Stimulated activated naive CD4-positive, alpha-beta T cell (primary cell): ENCODE measurements around the gene GLYAT.

Experiments used
- DNase-seq, 6 experiments: peaks; one replicate each; lab custom pipeline; 2025; lab: John Stamatoyannopoulos, UW

GLYAT gene, protein sequence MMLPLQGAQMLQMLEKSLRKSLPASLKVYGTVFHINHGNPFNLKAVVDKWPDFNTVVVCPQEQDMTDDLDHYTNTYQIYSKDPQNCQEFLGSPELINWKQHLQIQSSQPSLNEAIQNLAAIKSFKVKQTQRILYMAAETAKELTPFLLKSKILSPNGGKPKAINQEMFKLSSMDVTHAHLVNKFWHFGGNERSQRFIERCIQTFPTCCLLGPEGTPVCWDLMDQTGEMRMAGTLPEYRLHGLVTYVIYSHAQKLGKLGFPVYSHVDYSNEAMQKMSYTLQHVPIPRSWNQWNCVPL

DNA sequence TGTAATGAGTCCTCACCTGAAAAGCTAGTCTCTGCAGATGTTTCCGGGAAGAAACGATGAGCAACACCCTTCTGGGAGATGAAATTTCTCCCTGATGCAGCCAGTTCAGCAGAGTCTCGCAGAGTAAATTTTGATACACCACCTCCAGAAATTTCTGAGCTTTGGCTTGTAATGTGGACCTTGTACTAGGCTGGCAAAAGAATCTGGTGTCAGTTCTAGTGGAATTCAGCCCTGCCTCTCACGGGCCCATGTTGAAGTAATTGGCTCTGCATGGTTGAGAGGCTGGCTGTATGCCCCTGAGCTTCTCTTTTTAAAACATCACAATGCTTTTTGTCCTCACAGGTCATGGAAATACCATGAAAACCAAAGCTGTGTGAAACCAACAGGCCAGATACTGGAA, at the start of gene GLYAT:
GLYAT (minus strand) TSS at position 125 of the 400 bp plus-strand sequence. CDS start 7,447 bp downstream, outside the sequence.
- DNase-seq: no peak

DNA sequence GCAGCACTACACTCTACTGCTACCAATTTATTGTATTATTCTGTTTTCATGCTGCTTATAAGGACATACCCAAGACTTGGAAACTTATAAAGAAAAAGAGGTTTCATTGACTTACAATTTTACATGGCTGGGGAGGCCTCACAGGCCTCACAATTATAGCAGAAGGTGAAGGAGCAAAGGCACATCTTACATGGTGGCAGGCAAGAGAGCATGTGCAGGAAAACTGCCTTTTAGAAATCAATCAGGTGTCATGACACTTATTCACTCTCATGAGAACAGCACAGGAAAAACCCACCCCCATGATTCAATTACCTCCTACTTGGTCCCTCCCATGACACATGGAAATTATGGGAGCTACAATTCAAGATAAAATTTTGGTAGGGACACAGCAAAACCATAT, 49.6 kb upstream of the GLYAT start:
- no peak for DNase-seq

DNA sequence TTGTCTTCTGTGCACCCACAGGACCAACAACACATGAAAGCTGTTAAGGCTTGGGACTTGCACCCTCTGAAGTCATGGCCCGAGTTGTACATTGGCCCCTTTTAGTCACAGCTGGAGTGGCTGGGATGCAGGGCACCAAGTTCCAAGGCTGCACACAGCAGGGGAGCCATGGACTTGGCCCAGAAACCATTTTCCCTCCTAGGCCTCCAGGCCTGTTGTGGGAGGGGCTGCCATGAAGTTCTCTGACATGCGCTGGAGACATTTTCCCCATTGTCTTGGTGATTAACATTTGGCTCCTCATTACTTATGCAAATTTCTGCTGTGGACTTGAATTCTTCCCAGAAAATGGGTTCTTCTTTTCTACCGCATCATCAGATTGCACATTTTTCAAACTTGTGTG, 48.8 kb upstream of the GLYAT start:
- no peak for DNase-seq

DNA sequence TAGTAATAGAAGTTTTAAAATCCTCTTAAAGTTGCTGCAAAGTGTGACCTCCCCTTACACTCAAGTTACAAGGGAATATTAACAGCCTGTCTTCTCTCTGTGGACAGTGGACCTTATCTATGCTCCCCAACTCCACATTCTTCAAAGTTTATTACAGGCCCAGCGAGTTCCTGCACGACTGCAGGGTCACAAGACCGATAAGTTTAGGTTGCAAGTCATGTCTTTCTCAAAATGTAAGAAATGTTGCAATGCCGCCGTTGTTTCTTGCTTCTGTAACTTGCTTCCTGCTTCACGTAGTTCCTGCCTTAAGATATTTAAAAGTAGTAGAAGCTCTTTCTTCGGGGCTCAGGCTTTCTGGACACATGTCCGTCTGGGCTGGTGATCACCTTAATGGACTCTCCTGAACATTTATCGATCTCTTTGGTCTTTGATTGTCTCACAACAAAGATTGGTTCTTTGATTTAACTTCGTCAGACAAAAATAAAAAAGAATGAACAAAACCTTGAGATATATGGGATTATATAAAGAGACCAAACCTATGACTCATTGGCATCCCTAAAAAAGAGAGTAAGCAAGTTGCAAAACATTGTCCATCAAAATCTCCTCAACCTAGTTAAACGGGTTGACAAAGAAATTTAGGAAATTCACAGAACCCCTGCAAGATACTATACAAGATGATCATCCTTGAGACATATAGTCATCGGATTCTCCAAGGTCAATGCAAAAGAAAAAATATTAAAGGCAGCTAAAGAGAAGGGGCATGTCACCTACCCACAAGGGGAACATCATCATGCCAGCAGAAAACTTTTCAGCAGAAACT, 45.4 kb upstream of the GLYAT start:
- no peak for DNase-seq

DNA sequence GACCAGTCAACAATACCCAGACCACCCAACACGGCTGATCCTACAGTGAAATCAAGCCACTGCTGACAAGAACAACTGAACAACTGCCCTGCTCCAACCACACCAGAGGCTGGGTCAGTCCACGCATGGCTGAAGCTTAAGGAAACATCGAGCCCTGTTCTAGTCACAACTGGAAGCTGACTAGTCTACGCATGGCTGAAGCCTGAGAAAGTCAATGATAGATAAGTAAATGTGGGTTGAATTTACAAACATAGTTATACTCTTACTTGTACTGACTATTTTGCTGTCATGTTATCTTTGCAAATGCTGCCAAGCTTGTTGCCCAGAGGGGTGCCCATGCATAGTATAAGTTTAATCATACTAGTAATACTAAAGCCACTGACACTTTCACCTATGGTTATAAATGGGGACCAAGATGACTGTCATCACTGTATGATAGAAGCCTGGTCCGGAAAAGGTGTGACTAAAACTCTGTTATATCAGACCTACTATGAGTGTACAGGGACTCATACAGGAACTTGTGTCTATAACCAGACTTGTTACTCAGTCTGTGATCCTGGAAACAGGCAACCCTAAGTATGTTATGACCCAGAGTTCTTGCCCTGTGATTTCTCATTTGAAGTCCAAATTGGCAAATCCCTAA, 43.4 kb upstream of the GLYAT start:
- no peak for DNase-seq

DNA sequence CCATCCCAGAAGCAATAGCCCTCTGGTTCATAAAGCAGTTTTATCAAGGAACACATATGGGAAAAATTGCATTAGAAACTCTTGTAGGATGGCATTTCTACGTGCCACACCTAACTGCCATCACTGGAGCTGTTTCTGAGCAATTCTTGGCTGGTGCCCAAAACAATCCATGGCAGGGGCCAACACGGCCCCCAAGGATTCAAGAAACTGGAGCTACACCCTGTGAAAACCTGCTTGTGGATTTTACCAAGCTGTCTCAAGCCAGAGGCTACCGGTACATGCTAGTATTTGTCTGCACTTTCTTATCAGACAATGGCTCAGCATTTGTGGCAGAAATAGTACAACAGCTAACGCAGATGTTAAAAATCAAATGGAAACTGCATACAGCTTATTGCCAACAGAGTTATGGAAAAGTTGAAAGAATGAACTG, 42.4 kb upstream of the GLYAT start:
- no peak for DNase-seq

DNA sequence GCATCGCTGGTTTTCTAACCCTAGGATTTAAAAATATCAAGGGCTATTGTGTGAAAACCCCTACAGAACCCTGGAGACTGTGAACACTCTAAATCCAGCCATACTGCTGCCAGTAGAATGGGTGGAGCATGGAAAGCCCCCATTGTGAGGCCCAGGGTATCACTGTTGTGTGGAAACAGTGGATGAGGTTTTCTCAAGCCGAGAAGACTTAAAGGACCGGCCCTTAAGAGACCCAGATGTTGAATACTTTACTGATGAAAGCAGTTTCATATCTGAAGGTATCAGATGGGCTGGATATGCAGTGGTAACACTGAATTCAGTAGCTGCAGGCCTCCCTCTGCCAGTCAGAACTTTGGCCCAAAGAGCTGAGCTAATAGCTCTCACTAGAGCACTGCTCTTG, 41.6 kb upstream of the GLYAT start:
- no peak for DNase-seq

DNA sequence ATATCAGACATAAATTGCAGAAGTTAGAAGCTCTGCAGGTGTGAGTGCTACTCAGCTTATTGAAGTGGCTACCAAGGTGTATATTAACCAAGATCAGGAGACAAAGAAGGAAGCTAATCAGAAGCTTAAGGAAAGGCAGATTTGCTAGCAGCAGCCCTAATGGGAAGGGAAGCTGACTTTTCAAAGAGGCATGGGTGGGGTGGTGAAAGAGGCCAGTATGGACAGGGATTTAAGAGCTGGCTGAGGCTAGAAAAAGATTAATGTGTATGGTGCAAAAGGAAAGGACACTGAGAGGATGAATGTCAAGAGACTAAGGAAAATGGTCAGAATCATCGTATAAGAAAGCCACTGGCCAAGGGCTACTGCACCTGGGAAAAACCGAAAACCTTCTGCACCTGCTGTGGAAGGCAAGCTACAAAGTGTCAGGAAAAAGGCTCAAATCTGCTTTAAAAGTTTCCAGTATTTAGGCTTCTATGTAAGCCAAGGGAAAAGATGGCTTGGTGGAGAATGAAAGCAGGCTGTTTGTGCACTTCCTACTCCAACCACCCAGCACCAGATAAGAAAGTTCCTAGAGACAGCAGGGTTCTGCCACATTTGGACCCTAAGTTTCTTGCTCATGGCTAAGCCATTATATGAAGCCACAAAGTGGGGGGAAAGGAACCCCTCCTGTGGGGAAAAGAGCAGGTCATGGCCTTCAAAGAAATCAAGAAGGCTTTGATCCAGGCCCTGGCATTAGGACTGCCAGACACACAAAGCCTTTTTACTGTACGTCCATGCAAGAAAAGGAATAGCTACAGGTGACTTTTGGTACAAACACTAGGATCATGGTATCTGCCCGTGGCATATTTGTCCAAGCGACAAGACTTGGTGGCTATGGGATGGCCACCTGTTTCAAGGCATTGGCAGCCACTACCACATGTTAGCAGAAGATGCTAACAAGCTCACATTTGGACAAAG, 40.9 kb upstream of the GLYAT start:
- no peak for DNase-seq

DNA sequence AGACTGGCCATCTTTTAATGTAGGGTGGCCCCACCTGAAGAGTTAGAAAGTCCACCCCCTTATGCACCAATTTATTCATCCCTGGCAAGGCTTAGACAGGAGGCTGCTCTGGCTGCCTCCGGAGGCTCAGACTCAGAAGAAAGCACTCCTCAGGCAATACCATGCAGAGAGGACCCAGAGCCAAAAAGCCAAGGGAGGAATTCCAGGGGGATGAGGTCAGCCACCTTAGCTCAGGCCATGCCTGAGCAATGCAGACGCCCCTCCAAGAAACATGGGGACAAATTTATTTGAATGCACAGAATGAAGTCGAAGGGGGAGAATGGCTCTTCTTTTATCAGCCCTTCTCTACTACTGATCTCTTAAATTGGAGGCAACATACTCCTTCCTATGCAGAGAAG, 39.7 kb upstream of the GLYAT start:
- no peak for DNase-seq

DNA sequence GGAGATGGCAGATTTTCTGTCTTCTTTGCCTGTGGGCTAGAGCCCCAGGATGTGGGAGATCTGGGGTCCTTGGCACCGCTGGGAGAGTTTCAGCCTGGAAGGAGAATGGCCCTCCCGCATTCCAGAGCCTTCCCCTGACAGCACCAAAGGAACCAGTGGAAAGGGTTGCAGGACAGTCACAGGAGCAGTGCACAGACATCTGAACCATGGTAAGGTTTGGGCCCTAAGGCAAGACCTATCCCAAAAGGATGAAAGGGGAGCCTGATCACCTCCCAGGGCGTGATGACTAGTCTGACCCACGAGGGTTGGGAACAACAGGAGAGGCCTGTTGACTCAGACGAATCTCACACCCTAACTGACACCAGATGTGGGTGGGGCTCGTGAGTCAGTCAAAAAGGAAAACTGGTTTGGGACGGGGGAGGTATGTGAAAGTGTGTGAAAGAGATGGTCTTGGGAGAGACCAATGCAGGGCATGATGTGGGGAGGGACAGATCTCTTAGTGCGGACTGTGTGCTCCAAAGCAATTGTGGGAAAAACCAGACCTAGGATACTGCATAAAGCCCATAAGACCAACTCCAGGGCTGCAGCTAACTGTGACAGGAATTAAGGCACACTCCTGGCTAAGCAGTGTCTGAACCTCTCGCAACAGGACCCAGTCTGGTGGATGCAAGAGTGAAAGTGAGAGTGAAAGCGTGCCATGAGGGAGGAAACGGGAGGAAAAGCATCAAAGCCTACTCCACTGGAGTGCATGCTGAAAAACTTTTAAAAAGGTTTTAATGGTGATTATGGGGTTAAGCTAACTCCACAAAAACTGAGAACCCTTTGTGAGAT, 39.1 kb upstream of the GLYAT start:
- DNase-seq: no peak

DNA sequence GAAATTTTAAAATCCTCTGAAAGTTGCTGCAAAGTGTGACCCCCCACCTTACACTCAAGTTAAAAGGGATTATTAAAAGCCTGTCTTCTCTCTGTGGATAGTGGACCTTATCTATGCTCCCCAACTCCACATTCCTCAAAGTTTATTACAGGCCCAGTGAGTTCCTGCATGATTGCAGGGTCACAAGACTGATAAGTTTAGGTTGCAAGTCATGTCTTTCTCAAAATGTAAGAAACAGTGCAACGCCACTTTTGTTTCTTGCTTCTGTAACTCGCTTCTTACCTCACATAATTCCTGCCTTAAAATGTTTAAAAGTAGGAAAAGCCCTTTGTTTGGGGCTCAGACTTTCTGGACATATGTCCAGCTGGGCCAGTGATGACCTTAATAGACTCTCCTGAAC, 38.4 kb upstream of the GLYAT start:
- DNase-seq: no peak

DNA sequence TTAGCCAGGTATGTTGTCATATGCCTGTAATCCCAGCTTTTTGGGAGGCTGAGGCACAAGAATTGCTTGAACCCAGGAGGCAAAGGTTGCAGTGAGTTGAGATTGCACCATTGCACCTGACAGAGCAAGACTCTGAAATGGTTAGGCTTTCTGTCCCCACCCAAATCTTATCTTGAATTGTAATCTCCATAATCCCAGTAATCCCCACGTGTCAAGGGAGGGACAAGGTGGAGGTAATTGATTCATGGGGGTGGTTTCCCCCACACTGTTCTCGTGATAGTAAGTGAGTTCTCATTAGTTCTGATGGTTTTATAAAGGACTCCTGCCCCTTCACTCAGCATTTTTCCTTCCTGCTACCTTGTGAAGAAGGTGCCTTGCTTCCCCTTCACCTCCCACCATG, 37.6 kb upstream of the GLYAT start:
- DNase-seq: no peak

DNA sequence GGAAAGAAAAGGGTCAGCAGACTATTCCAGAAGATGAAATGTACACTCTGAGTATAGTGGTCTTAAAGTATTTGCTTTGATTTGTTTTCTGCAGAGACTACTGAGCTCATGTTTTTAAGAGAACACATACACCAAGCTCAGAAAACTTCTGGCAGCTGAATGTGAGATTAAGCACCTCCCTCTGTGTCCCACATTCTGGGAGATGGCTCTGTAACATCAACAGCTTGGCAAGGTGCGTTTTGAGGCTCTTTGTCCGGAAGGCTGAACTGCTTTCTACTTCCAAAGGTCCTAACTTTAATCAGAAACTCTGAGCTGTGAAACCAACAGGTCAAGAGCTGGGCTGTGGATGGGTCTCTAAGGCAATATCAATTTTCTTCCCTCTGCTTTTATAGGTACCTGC, 36.4 kb upstream of the GLYAT start:
- DNase-seq: no peak

DNA sequence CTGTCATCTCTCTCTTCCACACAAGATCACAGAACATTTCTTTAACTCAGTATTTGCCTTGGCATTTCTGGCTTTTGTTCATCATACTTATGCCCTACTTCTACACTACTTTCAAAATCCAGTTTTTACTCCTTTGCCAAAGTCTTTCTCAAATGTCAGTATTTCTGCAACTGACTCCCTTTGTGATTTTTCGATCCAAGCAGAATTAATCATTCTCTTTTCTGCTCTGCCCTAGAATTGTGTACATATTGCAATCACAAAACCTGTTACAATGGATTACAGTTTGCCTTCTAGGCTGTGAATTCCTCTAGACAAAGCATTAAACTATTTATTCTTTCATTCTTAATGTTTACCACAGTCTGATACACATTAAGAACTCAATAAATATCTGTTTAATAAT, 33.3 kb upstream of the GLYAT start:
- no peak for DNase-seq

DNA sequence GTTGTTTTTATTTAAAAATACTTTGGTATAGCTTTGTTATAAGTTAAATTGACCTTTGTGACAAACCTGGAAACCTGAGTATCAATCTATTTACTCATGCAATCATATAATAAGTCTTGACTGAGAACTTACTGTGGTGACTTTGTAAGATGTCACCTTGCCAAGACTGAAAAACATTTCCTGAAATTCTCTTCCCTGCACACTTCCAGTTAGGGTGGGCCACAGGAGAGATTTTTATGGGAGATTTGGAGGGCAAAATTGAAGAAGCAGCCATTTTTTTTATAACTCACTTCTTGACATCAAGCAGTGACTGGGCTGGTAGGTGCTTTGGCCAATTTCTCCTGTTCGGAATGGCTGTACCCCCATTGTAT, 31.4 kb upstream of the GLYAT start:
- no peak for DNase-seq

DNA sequence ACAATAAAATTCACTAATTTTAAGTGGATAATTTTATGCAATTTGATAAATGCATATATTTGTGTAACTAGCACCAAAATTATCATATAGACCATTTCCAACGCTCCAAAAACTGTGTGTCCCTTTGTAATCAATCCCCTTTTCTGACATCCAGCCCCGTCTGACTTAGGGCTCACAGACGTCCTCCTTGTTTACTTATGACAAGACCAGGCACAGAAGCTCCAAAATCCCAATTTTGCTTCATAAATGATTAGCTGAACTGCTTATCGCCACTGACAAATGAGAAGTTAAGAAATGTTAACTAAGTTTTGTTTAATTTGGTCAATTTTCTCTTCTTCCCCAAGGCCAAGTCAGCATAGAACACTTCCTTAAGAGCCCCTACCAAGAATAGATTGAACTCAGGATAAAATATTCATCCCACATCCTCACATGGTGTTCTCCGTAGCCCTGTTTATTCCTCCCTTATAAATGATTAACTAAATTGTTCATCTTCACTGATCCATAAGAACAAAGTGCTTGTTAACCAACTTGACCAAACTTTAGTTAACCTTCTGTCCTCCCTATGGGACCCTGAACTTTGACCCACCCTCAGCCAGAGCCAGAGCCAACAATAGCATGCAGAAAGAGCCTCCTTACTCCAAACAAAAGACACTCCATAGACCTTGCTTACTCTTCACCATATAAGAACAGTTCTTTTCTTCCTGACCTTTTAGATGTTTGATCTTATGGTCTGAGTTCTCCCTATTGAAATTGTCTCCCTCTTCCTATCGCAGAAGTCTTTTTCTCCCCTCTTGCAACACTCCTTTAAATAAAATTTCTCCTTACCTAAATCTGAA, 30.8 kb upstream of the GLYAT start:
- DNase-seq: no peak

DNA sequence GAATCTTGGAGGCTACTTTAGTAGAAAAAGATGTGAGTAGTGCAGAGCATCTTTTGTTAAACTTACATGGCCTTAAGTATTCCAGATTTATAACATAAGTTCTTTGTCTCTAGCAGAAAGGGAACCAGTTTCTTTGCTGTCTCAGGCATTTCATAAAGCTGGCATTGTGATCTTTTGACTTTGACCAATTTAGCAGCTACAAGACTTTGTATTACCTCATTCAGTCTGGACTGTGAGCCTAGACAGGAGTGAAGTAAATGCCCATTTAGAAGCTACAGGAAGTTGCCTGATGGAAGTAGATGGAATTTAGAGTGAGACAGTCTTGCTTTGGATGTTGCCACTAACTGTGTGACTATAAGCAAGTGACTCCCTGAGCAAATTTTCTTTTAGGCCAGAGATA, 25.7 kb upstream of the GLYAT start:
- no peak for DNase-seq

DNA sequence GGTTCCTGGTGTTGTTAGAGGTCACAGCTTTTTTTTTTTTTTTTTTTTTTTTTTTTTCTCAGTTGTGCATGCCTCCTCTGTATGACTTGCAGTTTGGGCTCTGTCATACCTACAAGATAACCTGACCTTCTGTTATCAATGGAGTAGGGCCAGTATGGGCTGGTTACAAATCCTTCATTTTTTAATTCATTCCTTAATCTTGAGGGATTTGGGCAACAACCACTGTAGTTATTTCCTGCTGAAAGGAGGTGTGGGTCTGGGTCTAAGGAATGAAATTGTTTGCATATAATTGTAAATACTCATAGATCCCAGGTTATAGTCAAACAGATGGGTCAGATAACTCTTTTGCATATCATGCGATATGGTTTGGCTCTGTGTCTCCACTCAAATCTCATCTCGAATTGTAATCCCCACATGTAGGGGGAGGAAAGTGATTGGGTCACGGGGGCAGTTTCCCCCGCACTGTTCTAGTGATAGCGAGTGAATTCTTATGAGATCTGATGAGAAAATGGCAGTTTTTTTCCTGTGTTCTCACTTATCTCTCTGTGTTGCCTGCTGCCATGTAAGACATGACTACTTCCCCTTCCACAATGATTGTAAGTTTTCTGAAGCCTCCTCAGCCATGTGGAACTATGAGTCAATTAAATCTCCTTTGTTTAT, 14.1 kb upstream of the GLYAT start:
- no peak for DNase-seq

DNA sequence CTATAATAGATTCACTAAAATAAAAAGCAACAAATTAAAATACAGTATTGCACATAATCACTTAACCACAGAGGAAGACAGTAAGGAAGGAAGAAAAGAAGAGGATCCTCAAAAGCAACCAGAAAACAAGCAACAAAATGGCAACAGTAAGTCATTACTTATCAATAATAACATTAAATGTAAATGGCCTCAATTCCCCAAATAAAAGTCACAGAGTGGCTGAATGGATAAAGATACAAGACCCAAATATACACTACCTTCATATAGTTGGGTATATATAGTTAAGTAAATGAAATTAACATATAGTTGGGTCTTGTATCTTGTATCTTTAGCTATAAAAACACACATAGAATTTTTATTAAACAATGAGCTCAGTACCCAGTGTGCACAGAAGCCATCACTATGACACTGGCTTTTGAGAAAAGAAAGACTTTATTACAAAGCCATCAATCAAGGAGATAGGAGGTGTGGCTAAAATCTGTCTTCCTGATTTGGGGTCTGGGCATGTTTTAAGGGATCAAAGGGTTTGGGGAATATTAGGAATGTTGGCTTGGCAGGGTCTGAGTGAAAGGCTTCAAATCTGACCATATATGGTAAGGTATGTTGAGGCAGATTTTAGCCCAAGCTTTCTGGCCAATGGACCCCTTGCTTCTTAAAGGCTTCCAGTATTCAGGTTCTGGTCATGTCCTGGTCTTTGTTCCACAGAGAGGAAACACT, 13.4 kb upstream of the GLYAT start:
- no peak for DNase-seq
